K562 (cell line): ENCODE results near the gene SPINT4.

Source experiments
- ADNP ChIP-seq: fragments of 200-800 bp; sonication (Bioruptor generic); IDR thresholded peaks from 2 replicates; pipeline ENCODE4 v1.6.1; 2016; ENCODE audit warnings: missing genetic modification characterization, missing compliant biosample characterization
- ATF3 ChIP-seq, 2 experiments: fragments of 450-650 bp in 1 of 2; sonication (generic) in 1 of 2; formaldehyde crosslinking in 1 of 2; IDR thresholded peaks in 1 of 2; conservative IDR thresholded peaks in 1 of 2; 2 replicates each; pipeline versions ENCODE4 v1.6.1 to v1.8.1; 2016 to 2023; ENCODE audit warnings: mild to moderate bottlenecking in 2 of 2, moderate library complexity in 2 of 2, inconsistent platforms in 1 of 2, missing genetic modification reagents in 1 of 2
- CREB3L1 ChIP-seq: fragments of 450-650 bp; IDR thresholded peaks from 2 replicates; pipeline ENCODE4 v1.6.1; 2014; ENCODE audit warnings: low read depth, mild to moderate bottlenecking, moderate library complexity, borderline replicate concordance
- CTCF ChIP-seq, 3 experiments: IDR thresholded peaks in 2 of 3; conservative IDR thresholded peaks in 1 of 3; 2 replicates each; pipeline ENCODE4 v1.5.1; 2011 to 2012; ENCODE audit warnings: low read length in 3 of 3, mild to moderate bottlenecking in 3 of 3, control low read depth in 2 of 3, improper control_type of control experiment in 1 of 3, inconsistent platforms in 1 of 3, low read depth in 1 of 3, mixed read lengths in 1 of 3, moderate library complexity in 1 of 3; ENCODE audit not compliant: insufficient read depth in 2 of 3
- KLF1 ChIP-seq: fragments of 450-650 bp; IDR thresholded peaks from 2 replicates; pipeline ENCODE4 v1.6.1; 2016; ENCODE audit warnings: missing genetic modification characterization, missing compliant biosample characterization
- NFIC ChIP-seq: fragments of 450-650 bp; IDR thresholded peaks from 2 replicates; pipeline ENCODE4 v1.6.1; 2017; ENCODE audit warnings: mild to moderate bottlenecking, inconsistent platforms
- RAD51 ChIP-seq: fragments of 450-650 bp; IDR thresholded peaks from 2 replicates; pipeline ENCODE4 v1.7.1; 2016; ENCODE audit warnings: low read depth, mild to moderate bottlenecking, borderline replicate concordance
- SREBF2 ChIP-seq: sonication (generic); formaldehyde crosslinking; IDR thresholded peaks from 2 replicates; pipeline ENCODE4 v1.4.0; 2020; ENCODE audit warnings: mild to moderate bottlenecking, missing genetic modification reagents
- STAT6 ChIP-seq: sonication (generic); formaldehyde crosslinking; IDR thresholded peaks from 2 replicates; pipeline ENCODE4 v1.8.1; 2023; ENCODE audit warnings: mild to moderate bottlenecking, missing genetic modification reagents
- TAF1 ChIP-seq: IDR thresholded peaks from 2 replicates; pipeline ENCODE4 v1.6.1; 2011; ENCODE audit warnings: mild to moderate bottlenecking, low read length, moderate library complexity; ENCODE audit not compliant: insufficient read depth, control insufficient read depth, severe bottlenecking; ENCODE audit errors: extremely low read depth

GRCh38 chr20:45679650-45680049, 42.5 kb upstream of the SPINT4 start:
- TF ChIP-seq STAT6 (CRISPR knock-in tag) (no peak), NFIC (no peak), TAF1 (no peak), ADNP (tag) (no peak), KLF1 (no peak), ATF3 (IDR thresholded peaks at IDR 0.05) (no peak), ATF3 (CRISPR knock-in tag; conservative IDR thresholded peaks at IDR 0.05) (no peak), CTCF (IDR thresholded peaks at IDR 0.05 in 2 of 3, conservative IDR thresholded peaks at IDR 0.05 in 1 of 3; ENCODE audit: insufficient read depth in 2 of 3, low read depth in 1 of 3, low read length in 3 of 3) (no peak), CREB3L1 (no peak), SREBF2 (CRISPR knock-in tag) (no peak), RAD51 (no peak)
